ENCODE data around the gene PRKCZ.

DNA sequence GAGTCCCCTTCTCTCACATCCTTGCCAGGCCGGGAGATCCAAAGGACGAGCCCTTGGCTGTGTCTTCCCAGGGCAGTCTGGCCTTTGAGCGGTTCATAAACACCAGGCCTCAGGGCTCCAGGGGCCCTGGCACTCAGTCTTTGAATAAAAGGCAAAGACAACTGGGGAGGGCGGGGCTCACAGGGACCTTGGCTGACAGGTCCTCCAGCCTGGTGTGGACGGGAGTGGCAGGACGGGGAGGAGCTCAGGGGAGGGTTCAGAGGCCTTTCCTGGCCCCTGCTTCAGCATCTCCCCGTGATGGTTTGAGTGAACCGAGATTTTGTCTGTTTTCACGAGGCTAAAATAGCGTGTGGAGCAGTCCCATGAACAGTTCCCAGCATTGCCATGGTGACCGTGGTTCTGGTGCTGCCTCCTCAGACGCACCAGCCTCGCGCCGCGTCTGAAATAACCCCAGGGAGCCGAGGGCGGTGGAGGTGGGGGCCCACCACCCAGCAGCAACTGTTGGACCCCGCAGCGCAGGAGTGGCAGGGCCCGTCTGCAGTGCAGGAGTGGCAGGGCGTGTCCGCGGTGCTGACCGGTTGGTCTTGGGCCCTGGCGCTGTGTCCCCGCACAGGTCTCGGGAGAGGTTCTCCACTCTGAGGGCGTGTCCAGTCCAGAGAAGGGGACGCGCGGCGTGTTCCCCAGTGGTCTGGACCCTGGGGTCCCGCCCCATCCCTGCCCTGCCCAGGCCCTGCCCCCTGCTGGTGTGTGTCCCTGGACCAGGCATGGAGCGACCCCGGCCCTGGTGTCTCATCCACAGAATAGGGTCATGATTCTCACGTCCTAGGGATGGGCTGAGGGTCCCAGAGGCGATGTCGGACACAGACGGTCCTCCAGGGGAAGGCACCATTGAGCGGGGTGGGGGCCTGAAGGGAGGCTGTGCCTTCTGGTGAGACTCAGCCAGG is 7.1 kb upstream of the PRKCZ start:
- TF ChIP-seq, protein P1, sequence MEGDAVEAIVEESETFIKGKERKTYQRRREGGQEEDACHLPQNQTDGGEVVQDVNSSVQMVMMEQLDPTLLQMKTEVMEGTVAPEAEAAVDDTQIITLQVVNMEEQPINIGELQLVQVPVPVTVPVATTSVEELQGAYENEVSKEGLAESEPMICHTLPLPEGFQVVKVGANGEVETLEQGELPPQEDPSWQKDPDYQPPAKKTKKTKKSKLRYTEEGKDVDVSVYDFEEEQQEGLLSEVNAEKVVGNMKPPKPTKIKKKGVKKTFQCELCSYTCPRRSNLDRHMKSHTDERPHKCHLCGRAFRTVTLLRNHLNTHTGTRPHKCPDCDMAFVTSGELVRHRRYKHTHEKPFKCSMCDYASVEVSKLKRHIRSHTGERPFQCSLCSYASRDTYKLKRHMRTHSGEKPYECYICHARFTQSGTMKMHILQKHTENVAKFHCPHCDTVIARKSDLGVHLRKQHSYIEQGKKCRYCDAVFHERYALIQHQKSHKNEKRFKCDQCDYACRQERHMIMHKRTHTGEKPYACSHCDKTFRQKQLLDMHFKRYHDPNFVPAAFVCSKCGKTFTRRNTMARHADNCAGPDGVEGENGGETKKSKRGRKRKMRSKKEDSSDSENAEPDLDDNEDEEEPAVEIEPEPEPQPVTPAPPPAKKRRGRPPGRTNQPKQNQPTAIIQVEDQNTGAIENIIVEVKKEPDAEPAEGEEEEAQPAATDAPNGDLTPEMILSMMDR (IDR thresholded peaks at IDR 0.05; ENCODE audit: low read depth, low read length), result no peak
- TF ChIP-seq EZH2phosphoT487 (IDR thresholded peaks at IDR 0.05; ENCODE audit: low read depth), result no peak

Measured in OCI-LY3 (cell line).